Brain microvascular endothelial cell (primary cell): ENCODE data around the gene ABHD2.

Source experiments
- DNase-seq: peaks from one replicate; pipeline ENCODE4 v3.0.0-alpha.2; 2020
- H3K27ac ChIP-seq: fragments of 250-450 bp; sonication (Bioruptor Pico); 2 replicates; pipeline ENCODE4 v1.5.1; 2020; ENCODE audit warnings: mild to moderate bottlenecking, moderate library complexity
- H3K27me3 ChIP-seq: fragments of 250-450 bp; sonication (Bioruptor Pico); replicated peaks from 2 replicates; pipeline ENCODE4 v1.5.1; 2020; ENCODE audit warnings: mild to moderate bottlenecking
- H3K36me3 ChIP-seq: fragments of 250-450 bp; sonication (Bioruptor Pico); replicated peaks from 2 replicates; pipeline ENCODE4 v1.5.1; 2020; ENCODE audit warnings: mild to moderate bottlenecking
- H3K4me3 ChIP-seq: 2 replicates; pipeline ENCODE4 v1.5.1; 2011; ENCODE audit warnings: low read depth, mild to moderate bottlenecking, control low read depth, low read length, moderate library complexity
- in situ Hi-C: cut with HindIII; loops from 2 replicates; pipeline ENCODE4 v1.10.0; 2017; ENCODE audit warnings: low sequenced_read_pairs, low pct_ligation_motif_present
- TF ChIP-seq, protein P1 (sequence below): IDR thresholded peaks from 2 replicates; pipeline ENCODE4 v1.5.1; 2011; ENCODE audit warnings: low read depth, mild to moderate bottlenecking, moderate library complexity, low read length, control low read depth, inconsistent platforms; ENCODE audit errors: missing control alignments

ABHD2 gene

DNA sequence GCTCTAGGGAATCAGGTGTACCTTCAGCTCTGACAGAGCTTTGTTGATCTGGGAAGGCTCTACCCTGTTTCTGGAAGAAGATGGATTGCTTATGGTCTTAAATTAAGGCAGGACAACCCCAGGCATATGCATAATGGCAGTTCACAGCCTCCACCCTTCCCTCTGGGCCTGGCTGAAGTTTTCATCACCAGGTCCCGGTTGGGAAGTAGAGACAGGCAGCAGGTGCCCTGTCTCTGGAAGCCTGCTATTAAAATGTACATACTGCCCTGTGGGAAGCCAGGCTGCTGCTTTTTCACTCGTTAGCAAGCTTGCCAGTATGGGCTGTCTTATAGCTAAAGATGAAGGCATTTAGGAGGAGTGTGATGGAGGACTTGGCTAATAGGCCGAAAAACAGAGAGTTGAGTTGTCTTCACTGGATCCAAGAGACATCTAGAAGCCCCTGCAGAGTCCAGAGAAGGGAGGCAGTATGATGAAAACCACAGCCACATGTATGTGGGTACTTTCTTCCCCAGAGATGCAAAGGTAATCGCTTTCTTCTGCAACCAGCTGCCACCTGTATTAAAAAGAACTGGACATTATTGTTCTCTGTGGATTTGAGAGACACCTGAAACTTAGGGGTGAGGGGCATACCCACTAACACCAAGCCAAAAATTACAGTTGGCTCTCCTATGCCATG, 34.4 kb downstream of the ABHD2 start:
- no peak for DNase-seq
- Histone ChIP-seq H3K27ac (no peak overlapping the region), H3K36me3 (no peaks in the 10 kb centered on the region), H3K27me3 (no peaks in the 10 kb centered on the region), H3K4me3 (no peak overlapping the region)
- TF ChIP-seq, protein P1, sequence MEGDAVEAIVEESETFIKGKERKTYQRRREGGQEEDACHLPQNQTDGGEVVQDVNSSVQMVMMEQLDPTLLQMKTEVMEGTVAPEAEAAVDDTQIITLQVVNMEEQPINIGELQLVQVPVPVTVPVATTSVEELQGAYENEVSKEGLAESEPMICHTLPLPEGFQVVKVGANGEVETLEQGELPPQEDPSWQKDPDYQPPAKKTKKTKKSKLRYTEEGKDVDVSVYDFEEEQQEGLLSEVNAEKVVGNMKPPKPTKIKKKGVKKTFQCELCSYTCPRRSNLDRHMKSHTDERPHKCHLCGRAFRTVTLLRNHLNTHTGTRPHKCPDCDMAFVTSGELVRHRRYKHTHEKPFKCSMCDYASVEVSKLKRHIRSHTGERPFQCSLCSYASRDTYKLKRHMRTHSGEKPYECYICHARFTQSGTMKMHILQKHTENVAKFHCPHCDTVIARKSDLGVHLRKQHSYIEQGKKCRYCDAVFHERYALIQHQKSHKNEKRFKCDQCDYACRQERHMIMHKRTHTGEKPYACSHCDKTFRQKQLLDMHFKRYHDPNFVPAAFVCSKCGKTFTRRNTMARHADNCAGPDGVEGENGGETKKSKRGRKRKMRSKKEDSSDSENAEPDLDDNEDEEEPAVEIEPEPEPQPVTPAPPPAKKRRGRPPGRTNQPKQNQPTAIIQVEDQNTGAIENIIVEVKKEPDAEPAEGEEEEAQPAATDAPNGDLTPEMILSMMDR: no peak
- in situ Hi-C loops: no loop called here

DNA sequence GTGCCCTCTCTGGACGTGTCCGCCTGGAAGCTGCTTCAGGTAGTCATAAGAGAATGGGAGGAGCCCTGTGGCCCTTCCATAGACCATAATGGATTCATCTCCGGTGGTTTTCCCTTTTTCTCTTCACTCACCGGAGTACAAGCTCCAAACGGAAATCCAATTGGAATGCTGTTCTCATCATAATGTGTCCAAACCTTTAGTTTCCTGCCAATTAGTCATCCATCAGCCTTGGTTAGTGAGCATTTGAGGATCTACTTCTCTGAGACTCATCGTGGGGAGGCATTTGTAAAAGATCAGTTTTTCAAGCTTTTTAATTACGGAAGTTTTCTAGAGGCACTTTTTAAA, 34.9 kb downstream of the ABHD2 start:
- H3K36me3 ChIP-seq: no peaks in the 10 kb centered on the region
- H3K27me3 ChIP-seq: no peaks in the 10 kb centered on the region
- no peak for DNase-seq
- TF ChIP-seq, protein P1: no peak
- in situ Hi-C loops: no loop called here
- no peak overlapping the region for H3K27ac ChIP-seq
- no peak overlapping the region for H3K4me3 ChIP-seq

DNA sequence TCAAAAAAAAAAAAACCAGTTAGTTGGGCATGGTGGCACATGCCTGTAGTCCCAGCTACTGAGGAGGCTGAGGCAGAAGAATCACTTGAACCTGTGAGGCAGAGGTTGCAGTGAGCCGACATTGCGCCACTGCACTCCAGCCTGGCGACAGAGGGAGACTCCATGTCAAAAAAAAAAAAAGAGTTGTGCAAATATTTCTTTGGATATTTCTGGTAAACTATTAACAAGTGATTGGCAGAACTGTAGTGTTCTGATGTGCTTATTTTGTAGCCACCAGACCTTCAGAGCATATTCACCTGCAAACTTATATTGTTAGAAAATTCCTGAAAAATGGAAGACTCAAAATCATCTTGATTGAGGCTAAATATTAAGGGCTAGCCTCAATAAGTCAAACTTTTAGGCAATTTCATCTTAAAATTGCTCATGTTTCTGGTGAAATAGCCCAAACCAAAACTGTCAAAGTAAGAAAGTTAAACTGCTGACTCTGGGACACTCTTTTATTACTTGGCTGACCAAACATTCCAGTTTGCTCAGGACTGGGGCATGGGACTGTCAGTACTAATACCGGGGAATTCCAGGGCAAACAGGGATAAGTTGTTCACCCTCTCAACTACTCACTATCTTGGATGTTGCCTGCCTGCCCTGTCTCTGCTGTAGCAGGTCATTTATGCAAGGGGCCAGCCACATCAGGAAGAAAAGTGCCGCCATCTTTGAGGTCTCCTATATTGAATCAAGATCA, 37.0 kb downstream of the ABHD2 start:
- no peak for DNase-seq
- no peak overlapping the region for H3K4me3 ChIP-seq
- H3K36me3 ChIP-seq: peaks cover 2% of the 10 kb centered on the region
- TF ChIP-seq, protein P1: no peak
- in situ Hi-C loops: no loop called here
- H3K27me3 ChIP-seq: no peaks in the 10 kb centered on the region
- H3K27ac ChIP-seq: no peak overlapping the region

DNA sequence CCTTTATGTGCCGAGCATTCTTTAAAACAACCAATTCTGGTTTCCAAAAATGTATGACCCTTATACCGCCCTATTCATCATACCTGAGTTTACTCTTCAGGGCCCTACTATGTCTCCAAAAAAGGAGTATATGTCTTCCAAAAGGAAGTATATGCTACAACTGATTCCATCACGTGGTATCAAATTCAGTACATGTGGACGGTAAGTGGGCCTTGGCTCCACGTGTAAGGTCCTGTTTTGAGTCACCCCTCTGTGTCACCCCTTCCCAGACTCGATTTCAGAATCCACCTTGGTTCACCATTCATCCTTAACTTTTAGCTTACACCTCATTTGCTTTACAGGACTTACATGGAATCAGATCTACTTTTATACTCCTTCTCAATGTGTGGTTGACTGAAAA, 37.8 kb downstream of the ABHD2 start:
- in situ Hi-C loops: no loop called here
- no peak for DNase-seq
- TF ChIP-seq, protein P1: no peak
- Histone ChIP-seq H3K27ac (no peak overlapping the region), H3K4me3 (no peak overlapping the region), H3K36me3 (peaks cover 6% of the 10 kb centered on the region), H3K27me3 (no peaks in the 10 kb centered on the region)

DNA sequence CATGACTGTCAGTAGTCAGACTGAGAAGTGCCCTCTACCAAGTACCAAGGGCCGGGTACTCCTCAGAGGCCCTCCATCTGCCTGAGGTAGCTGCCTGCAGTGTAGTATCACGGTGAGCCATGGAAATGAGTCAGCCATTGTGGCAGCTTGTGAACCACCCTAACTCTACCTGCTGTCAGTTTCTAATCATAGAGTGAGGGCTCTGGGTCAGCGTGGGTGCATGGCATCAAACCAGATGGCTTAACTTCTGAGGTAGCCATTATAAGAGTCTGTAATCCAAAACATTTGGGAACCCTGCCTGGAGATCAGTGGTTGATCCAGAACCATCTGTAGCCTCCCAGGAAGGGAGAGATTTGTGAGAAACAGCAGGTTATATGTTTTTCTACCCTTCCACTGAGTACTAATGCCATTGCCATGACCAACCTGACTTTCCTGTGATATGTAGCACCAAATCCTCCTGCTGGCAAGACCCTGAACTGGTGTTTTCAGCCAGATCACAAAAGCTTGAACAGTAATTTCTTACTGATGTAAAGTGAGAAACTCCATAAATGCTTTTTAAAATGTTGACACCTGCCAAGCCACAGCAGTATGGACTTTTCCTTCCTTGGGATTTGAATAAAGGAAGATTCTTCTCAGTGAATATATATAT, 38.9 kb downstream of the ABHD2 start:
- Histone ChIP-seq H3K36me3 (peaks cover 8% of the 10 kb centered on the region), H3K4me3 (no peak overlapping the region), H3K27me3 (no peaks in the 10 kb centered on the region), H3K27ac (no peak overlapping the region)
- DNase-seq: no peak
- in situ Hi-C loops: no loop called here
- TF ChIP-seq, protein P1: peak; percentile 55
